ENCODE measurements around the gene ZNF385B.
A peak's percentile ranks its signal among the peaks of the same experiment; 100 is the strongest.
"Not testable (repeated sequence)": the region's sequence is repeated elsewhere in the genome, so short reads cannot be mapped to it uniquely, and the experiment has no call there.

ZNF385B gene

DNA sequence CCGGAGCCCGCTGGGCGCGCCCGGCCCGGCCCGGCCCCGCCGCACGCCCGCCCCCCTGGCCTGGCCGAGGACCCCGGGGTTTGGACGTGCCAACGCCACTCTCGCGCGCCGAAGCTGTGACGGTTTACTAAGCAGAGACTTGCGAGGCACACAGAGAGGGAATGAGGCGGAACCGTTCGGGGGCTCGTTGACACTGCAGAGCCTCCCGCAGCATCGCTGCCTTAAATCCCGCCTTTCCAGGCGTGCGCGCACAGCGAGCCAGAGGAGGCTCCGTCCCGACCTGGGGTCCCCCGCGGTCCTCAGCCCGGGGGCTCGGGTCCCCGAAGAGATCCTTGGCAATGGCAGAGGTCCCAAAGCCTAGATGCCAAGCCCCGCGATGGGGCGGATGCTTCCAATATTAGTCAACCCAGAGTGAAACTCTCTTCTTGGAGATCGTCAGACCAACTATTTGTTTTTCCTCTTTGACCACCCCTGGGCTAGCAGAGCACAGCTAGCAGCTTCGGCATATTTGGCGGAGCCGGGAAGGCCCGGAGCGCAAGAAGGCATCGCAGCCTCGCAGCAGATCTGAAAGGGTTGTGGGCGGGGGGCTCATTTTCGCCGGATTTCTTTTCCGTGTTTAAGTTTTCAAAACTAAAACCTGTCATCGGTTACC is at the start of gene ZNF385B:
Gene ZNF385B, minus strand, starts transcription at position 197 of the 652 bp plus-strand sequence.
- DNase-seq = no peak

DNA sequence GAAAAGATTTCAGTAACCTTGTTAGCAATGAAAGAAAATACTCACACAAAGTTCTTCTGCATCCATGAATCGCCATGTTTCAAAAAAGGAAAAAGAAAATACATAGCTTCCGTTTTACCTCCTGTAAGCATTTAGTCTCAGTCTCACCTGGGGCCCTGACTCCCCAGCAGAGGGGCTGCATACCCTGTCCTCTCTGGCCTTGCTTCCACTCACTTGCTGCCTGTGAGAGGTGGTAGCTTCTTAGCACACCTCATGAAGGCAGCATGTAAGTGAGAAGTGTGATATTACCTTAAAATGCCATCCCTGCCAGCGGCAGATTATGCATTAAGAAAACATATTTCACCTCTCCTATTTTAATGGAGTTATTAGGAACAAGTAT is 49.3 kb upstream of the ZNF385B start:
- no peak for DNase-seq

DNA sequence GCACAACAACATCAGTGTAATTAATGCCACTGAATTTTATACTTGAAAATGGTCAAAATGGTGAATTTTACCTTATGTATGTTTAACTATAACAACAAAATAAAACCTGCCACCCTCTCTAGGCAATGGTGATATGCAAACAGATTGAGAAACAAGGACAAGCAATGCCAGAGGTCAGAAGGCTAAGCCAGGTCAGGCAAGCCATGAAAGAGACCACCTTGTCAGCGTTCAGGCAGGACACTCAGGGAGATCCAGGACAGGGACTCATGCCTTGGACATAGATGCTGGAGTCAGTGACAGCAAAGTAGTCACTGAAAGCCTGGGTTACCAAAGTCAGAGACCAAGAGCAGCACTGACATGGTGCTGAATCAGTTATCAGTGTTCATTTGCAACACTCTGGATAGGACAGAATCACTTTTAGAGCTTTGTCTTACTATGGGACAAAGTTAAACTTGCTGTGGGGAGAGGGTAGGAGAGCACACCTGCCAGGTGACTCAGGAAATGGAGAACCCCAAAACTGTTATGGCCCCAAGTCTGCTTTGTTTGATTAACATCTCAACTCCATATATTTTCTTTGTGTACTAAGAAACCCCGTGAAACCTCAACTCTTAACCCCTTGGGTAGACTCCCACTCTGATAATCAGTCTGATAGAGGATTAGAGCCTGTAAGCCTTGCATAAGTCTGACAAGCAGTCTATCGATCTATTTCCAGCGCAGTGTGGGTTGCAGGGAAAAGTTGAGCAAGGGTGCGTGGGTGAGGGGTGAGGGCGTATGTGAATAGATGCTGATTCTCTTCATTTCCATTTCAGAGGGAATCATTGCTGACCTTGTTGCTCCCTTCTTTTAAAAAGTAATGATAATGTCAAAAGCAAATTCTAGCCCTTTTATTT is 48.7 kb upstream of the ZNF385B start:
- DNase-seq = no peak

DNA sequence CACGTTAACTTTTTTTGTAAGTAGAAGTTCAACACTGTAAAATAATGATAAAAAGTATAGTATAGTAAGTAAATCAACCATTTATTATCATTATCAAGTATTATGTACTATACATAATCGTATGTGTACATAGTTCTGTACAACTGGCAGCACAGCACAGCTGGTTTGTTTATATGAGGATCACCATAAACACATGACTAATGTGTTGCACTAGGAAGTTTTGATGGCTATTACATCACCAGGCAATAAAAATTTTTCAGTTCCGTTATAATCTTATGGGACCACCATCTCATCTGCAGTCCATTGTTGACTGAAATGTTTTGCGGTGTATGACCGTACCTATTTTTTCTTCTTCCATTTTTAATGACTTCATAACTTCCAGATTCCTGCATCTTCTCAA is 39.2 kb upstream of the ZNF385B start:
- DNase-seq = no peak

- DNase-seq = no peak
These were observed 38.3 kb upstream of the ZNF385B start for GRCh38 chr2:179899666-179900065.

DNA sequence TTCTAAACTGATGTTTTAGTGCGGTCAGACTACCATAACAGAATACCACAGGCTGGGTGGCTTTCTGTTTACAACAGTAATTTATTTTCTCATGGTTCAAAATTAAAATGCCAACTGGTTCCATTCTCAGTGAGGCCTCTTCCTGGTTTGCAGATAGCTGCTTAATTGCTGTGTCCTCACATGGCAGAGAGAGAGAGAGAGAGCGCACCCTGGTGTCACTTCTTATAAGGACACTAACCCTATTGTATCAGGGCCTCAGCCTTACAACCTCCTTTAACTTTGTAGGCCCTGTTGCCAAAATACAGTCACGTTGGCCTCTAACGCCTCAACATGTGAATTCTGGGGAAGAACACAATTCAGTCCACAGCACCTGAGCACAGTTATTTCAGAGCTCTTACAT is 37.5 kb upstream of the ZNF385B start:
- DNase-seq = peak in 1 of 2 experiments; percentile 38

DNA sequence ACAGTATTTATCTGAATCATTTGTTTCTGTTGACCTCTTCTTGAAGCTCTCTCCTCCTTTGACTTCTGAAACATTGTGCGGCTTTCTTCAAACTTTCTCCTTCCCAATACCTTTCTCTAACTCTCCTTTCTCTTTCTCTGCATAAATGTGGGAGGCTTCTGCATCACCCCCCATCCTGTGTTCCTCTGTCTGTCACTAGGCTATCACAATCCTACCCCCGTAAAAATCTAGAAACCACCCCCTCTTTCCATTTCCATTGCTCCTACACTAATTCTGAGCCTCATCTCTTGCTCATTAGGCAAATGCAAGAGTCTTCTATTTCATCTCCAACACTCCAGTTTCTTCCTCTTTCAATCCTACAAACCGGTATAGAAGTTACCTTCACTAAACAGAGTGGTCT is 32.2 kb upstream of the ZNF385B start:
- DNase-seq = no peak

DNA sequence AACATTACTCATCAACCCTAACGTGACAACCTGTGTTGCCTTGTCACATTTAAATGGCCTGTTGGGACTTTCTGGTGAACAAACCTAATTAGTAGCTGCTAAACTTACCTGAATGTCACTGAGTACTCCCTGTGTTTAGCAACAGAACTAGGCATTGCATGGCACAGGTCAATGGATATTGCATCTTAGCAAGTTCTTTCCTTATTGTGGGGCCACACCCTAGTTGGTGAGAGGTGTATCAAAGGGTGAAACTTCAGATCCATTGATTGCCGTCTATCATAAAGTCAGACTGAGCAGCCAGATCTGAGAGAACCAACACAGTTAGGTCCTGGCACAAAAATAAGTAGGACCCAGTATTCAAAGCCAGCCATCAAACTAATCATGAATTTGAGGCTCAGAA is 29.8 kb upstream of the ZNF385B start:
- DNase-seq = no peak

GRCh38 chr2:179890666-179891065 is 29.3 kb upstream of the ZNF385B start:
- no peak for DNase-seq

DNA sequence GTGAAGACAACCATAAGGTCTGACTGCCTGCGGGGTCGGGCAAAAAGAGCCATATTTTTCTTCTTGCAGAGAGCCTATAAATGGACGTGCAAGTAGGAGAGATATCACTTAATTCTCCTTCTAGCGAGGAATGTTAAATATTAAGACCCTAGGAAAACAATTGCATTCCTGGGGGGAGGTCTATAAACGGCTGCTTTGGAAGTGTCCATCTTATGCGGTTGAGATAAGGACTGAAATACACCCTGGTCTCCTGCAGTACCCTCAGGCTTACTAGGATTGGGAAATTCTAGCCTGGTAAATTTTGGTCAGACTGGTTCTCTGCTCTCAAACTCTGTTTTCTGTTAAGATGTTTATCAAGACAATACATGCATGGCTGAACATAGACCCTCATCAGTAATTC is 27.2 kb upstream of the ZNF385B start:
- not testable (repeated sequence) for DNase-seq

- no peak for DNase-seq
These were observed 22.8 kb upstream of the ZNF385B start for GRCh38 chr2:179884193-179884592.

DNA sequence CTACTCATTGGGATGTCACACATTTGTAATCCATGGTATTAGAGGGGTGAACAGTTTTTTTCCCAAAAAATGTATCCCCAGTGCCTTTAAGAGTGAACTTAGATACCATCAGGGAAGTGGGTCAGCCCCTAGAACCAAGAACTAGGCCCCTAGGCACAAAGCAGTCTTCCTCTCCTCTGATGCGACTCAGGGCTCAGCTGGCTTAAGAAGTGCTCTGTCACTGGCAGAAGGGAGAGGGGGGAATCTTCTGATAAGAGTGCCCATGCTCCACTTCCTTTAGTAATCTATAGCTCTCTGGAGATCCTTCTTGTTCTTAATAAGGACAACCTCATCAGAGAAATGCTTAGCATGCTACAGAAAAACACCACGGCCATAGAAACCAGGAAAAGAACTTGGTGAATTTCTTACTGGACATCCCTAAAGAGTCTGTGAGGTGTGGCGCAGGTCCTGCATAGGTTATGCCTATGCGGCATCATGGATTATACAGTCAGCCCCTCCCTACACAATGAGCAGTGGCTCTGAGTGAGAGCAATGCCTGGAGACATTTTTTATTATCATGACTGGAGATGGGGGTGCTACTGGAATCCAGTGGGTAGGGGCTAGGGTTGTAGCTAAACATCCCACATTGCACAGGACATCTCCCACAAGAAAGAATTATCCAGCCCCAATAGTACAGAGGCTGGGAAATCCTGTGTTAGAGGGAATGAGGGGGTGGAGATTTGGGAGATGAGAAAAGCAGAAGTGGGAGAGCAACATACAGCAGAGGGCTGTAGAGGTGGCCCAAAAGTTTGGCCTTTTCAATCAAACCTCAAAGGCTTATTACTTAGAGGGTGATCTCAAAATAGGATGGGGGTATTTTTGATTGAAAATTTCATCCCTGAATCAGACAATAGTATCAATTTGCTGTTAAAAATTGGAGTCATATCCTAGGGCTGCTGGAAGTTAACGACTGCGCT is 21.7 kb upstream of the ZNF385B start:
- DNase-seq = no peak

DNA sequence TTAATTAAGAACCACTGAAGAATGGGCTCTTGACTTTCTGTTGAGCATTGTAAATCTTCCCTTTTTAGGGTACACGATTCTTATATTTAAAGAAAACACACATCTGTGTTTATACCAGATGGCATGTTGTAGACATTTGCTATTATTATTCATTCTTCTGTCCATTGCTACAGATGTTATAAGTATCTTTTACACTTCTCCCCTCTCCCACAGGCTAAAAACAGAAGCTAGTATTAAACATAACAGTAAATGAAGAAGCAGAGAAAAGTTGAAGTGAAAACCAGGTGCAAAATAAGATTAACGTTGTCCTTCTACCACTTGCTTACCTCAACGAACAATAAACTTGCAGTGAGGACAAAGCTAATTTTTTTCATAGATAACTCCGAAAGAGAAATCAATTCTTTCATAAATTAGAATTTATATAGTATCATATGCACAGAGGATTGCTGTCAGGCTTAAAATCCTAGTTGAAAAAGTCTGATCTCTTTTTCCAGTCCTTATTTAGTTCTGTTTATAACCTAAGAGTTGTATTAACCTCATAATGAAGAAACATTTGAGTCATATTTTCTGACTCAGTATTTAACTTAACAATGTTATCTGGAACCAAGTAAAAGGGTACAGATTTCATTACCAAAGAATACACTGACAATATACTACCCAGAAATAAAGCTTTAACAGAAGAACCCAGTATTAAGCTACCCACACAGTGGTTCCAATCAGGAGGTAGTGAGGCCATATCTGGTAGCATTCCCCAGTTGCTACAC is 16.4 kb upstream of the ZNF385B start:
- DNase-seq = no peak

DNA sequence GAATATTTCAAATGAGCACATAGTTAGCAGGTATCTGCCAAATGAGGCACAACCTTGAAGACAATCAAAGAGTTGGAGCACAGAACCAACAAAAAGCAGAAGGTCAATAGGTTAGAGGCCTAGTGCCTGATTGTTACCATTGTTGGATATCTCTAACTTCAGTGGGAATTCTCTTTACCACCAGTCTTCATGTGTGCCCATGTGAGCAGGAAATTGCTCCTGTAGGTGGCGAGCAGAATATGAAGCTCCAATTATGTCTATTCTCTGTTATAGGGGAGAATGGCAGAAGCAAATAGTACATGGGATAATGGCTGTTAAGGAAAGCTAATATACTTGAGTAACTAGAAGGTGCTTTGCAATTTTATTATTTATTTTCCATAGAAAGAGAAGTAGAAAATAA is 14.9 kb upstream of the ZNF385B start:
- DNase-seq = no peak

DNA sequence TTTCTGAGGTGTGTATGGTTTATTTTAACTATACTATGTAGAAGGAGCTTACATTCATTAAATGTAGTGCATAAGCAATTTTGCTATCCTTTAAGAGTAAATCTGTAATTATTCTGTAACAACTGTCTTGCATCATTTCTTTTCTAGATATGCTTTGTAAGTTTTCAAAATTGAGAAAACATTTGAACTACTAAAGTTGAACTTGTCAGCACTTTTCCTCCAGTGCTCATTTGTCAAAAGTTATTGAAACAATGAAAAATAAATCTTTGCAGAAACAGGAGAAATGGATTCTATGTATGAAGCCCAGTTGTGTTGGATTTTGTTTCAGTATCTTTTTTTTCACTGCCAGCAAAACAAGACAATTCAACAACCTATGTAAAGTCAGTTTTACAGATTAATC is 14.5 kb upstream of the ZNF385B start:
- DNase-seq = no peak

DNA sequence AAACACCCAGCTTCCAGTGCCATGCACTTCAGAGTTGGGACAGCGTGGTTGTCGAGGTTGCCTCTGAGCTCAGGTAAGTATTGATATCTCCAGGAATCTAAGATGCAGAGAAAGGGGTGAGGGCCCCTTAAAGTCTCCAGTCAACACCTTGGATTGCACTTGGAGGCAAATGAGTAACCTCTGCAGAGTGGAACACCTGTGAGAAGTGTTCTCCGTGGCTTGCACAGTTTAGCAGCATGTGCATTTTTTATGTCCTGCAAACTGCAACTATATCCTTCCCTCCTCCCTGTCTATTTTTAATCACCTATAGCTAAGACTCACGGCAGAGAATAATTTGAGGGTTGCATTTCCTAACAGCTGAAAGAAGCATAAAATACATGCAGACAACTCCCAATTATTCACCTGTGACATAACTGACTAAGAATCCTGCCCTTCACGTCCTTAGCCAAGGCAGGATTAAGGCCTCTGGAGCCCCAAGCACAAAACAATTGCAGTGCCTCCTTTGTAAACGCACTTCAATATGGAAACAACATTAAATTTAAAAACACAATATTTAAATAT is 1.6 kb upstream of the ZNF385B start:
- no peak for DNase-seq

DNA sequence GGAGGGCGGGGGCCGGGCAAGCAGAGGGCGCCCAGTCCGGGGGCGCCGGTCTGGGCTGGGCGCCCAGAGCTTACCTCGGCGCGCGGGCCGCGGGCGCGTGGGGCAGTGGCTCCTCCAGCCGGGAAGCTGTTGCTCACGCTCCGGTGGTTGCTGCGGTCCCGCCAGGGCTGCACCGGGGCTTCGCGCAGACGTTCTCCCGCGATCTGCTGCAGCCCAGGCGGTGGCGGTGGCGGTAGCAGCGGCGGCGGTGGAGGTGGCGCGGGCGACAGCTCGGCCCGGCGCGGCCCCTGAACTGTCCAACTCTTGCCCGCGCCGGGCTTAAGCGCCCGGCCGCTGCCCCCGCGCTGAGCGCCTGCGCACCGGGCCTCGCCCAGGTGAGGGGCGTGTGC is 391 bp downstream of the ZNF385B start:
- DNase-seq = no peak

DNA sequence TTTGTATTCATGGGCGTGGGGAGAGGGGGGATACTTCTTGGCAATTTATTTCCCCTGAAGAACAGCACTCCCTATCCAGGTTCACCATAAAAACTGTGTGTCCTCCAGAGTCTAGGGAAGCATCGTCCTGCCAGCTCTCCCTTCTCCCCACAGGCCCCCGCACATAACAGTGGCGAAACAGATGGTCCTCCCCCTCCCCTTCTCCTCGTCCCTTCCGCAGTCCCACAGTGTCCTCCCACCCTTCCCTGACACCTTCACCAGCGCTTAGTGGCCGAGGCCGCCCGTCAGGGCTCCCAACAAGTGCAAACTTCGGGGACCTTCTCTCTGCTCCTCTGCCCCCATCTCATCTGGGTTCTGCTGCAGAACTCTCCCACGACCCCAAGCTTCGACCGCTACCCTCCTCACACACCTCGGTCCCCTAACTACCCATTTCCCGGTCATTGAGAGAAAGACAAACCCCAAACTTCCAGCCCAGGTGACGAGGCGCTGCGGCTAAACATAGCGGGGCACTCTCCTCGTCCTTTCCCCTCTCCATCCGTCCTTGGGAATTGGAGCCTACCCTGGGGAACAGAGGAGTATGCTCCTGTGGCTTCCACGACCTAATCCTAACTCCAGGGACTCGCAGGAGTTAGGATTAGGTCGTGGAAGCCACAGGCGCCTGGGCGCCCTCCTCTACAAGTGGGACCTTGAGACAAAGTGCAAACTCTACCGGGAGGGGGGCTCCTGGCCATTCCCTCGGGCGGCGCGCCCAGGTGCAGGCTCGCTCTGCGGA is 971 bp downstream of the ZNF385B start:
- DNase-seq = no peak

DNA sequence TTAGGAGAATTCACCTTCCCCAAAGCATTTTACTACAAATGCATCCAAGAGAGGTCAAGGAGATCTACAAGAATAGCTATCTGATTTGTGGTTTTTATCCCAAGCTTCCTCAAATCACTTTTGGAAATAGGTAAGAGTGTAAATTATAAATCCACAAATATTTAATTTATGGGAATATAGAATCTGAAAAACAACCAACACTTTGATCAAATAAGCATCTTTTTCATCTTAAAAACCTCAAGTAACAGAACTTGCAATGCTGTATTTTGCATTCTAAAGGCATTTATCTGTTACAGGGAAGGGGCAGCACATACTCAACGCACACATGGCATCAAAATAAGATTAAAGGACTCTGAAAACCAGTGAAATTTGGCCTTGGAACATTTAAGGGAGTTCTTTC is 1.9 kb downstream of the ZNF385B start:
- no peak for DNase-seq

DNA sequence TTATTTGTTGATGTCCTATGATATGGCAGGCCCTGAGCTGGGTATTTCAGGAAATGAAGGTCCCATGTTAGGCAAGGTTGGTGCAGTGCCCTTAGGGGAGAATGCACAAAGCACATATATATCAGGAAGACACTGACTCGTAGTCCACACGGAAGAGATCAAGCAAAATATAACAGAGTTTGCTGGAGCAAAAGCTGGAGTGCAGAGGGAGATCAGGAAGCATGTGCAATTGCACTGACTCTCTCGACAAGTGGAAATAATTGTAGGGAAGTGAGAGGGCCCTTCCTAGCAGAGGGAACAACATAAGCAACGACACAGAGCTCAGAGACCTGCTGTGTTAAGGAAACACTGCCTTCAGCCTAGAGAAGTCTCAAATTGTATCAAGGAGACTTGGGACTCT is 4.2 kb downstream of the ZNF385B start:
- DNase-seq = no peak

GRCh38 chr2:179856205-179856604 is 5.2 kb downstream of the ZNF385B start:
- no peak for DNase-seq

Data from SHP77 (cell line).